ENCODE measurements around the gene ZNF774.

Gene ZNF774

GRCh38 chr15:90367576-90367975 is 15.5 kb downstream of the ZNF774 start:
- H3K9ac ChIP-seq (ENCODE audit: low read length): no peak overlapping the region
- no peaks in the 10 kb centered on the region for H3K27me3 ChIP-seq (ENCODE audit: control insufficient read depth in 1 of 2, insufficient read depth in 2 of 2, low read length in 2 of 2)
- peak overlapping the region; percentile 59 for H3K27ac ChIP-seq (ENCODE audit: low read depth, low read length)
- H3K36me3 ChIP-seq (ENCODE audit: insufficient read depth, low read length): no peaks in the 10 kb centered on the region
- H3K4me3 ChIP-seq (ENCODE audit: low read depth in 1 of 2, low read length in 2 of 2): no peak overlapping the region
- no peaks in the 10 kb centered on the region for H3K9me3 ChIP-seq (ENCODE audit: low read length)
- peaks cover 38% of the 10 kb centered on the region for H3K4me1 ChIP-seq (ENCODE audit: insufficient read depth, low read length)

- Histone ChIP-seq H3K9me3 (ENCODE audit: low read length) (no peaks in the 10 kb centered on the region), H3K4me3 (ENCODE audit: low read depth in 1 of 2, low read length in 2 of 2) (no peak overlapping the region), H3K27ac (ENCODE audit: low read depth, low read length) (no peak overlapping the region), H3K27me3 (ENCODE audit: control insufficient read depth in 1 of 2, insufficient read depth in 2 of 2, low read length in 2 of 2) (no peaks in the 10 kb centered on the region), H3K36me3 (ENCODE audit: insufficient read depth, low read length) (no peaks in the 10 kb centered on the region), H3K9ac (ENCODE audit: low read length) (no peak overlapping the region), H3K4me1 (ENCODE audit: insufficient read depth, low read length) (no peaks in the 10 kb centered on the region)
Observed at GRCh38 chr15:90375071-90375470, 23.0 kb downstream of the ZNF774 start.

GRCh38 chr15:90376789-90377188 is 24.7 kb downstream of the ZNF774 start:
- H3K27me3 ChIP-seq (ENCODE audit: control insufficient read depth in 1 of 2, insufficient read depth in 2 of 2, low read length in 2 of 2): no peaks in the 10 kb centered on the region
- no peak overlapping the region for H3K27ac ChIP-seq (ENCODE audit: low read depth, low read length)
- no peak overlapping the region for H3K4me3 ChIP-seq (ENCODE audit: low read depth in 1 of 2, low read length in 2 of 2)
- H3K36me3 ChIP-seq (ENCODE audit: insufficient read depth, low read length): no peaks in the 10 kb centered on the region
- H3K9me3 ChIP-seq (ENCODE audit: low read length): no peaks in the 10 kb centered on the region
- no peaks in the 10 kb centered on the region for H3K4me1 ChIP-seq (ENCODE audit: insufficient read depth, low read length)
- no peak overlapping the region for H3K9ac ChIP-seq (ENCODE audit: low read length)

DNA sequence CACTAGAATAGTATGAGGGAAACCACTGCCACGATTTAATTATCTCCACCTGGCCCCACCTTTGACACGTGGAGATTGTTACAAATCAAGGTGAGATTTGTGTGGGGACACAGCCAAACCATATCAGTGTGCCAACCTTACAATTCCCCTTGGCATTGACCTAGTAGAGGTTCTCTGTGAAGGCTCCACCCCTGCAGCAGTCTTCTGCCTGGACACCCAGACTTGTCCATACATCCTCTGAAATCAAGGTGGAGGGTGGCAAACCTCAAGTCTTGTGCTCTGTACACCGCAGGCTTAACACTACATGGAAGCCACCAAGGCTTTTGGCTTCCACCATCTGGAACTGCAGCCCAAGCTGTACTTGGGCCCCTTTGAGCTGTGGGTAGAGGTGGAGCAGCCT is 27.2 kb downstream of the ZNF774 start:
- H3K9ac ChIP-seq (ENCODE audit: low read length): no peak overlapping the region
- no peaks in the 10 kb centered on the region for H3K36me3 ChIP-seq (ENCODE audit: insufficient read depth, low read length)
- no peaks in the 10 kb centered on the region for H3K27me3 ChIP-seq (ENCODE audit: control insufficient read depth in 1 of 2, insufficient read depth in 2 of 2, low read length in 2 of 2)
- H3K27ac ChIP-seq (ENCODE audit: low read depth, low read length): no peak overlapping the region
- H3K9me3 ChIP-seq (ENCODE audit: low read length): no peaks in the 10 kb centered on the region
- no peaks in the 10 kb centered on the region for H3K4me1 ChIP-seq (ENCODE audit: insufficient read depth, low read length)
- H3K4me3 ChIP-seq (ENCODE audit: low read depth in 1 of 2, low read length in 2 of 2): no peak overlapping the region

DNA sequence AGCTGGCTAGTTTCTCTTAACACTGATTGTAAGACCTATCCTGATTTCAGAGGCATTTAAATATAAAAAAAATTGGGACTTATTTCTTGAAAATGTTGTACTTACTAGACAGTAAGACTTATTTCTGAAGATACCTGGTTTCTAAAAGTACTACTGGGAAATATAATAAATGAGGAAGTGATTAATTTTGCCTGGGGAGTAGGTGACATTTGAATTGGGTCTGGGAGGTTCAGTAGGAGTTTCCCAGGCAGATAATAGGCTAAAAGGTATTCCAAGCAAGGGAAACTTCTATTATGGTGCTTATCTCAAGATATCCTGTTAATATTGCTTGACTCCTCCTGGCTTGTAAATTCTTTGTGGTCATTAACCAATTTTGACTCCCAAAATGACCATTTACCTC is 29.4 kb downstream of the ZNF774 start:
- no peaks in the 10 kb centered on the region for H3K4me1 ChIP-seq (ENCODE audit: insufficient read depth, low read length)
- no peak overlapping the region for H3K4me3 ChIP-seq (ENCODE audit: low read depth in 1 of 2, low read length in 2 of 2)
- no peak overlapping the region for H3K9ac ChIP-seq (ENCODE audit: low read length)
- H3K9me3 ChIP-seq (ENCODE audit: low read length): no peaks in the 10 kb centered on the region
- no peak overlapping the region for H3K27ac ChIP-seq (ENCODE audit: low read depth, low read length)
- H3K36me3 ChIP-seq (ENCODE audit: insufficient read depth, low read length): no peaks in the 10 kb centered on the region
- no peaks in the 10 kb centered on the region for H3K27me3 ChIP-seq (ENCODE audit: control insufficient read depth in 1 of 2, insufficient read depth in 2 of 2, low read length in 2 of 2)

DNA sequence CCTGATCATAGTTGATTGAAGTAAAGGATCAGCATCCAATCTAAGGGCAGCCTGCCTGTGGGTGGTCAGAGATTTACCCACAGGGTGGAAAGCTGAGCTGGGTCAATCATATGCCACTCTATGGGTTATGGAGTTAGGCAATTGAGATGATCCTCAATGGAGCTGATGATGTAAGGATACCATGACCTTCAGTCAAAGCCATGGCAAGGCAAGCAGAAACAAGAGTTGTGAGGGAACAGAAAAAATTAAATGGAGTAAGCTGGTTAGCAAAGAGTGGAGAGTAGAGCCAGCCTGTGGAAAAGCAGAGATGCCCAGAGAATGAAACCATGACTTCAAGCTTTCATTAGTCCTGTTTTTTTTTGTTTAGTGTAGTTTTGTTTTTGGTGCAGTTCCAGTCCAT is 30.2 kb downstream of the ZNF774 start:
- Histone ChIP-seq H3K9ac (ENCODE audit: low read length) (no peak overlapping the region), H3K9me3 (ENCODE audit: low read length) (no peaks in the 10 kb centered on the region), H3K36me3 (ENCODE audit: insufficient read depth, low read length) (no peaks in the 10 kb centered on the region), H3K27ac (ENCODE audit: low read depth, low read length) (no peak overlapping the region), H3K4me1 (ENCODE audit: insufficient read depth, low read length) (no peaks in the 10 kb centered on the region), H3K27me3 (ENCODE audit: control insufficient read depth in 1 of 2, insufficient read depth in 2 of 2, low read length in 2 of 2) (no peaks in the 10 kb centered on the region), H3K4me3 (ENCODE audit: low read depth in 1 of 2, low read length in 2 of 2) (no peak overlapping the region)

DNA sequence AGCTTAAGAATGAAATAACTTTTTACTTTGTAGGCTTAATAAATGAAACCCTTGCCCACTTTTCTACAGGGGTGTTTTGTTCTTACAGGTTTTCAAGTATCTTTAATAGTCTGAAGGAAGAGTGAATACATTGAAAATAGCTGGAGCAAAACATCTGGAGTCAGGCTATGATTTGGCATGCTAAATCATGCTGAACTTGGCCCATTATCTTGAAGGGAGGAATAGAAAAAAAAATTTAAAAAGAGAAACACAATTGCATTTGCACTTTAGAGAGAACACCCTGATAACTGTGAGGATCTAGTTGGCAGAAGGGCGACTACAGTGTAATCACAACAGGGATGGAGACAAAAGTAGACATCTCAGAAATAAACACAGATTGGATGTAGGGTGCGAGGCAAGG is 34.1 kb downstream of the ZNF774 start:
- Histone ChIP-seq H3K27me3 (ENCODE audit: control insufficient read depth in 1 of 2, insufficient read depth in 2 of 2, low read length in 2 of 2) (no peaks in the 10 kb centered on the region), H3K4me1 (ENCODE audit: insufficient read depth, low read length) (peaks cover 22% of the 10 kb centered on the region), H3K36me3 (ENCODE audit: insufficient read depth, low read length) (peaks cover 8% of the 10 kb centered on the region), H3K4me3 (ENCODE audit: low read depth in 1 of 2, low read length in 2 of 2) (no peak overlapping the region), H3K27ac (ENCODE audit: low read depth, low read length) (no peak overlapping the region), H3K9me3 (ENCODE audit: low read length) (no peaks in the 10 kb centered on the region), H3K9ac (ENCODE audit: low read length) (no peak overlapping the region)

- no peaks in the 10 kb centered on the region for H3K27me3 ChIP-seq (ENCODE audit: control insufficient read depth in 1 of 2, insufficient read depth in 2 of 2, low read length in 2 of 2)
- no peaks in the 10 kb centered on the region for H3K9me3 ChIP-seq (ENCODE audit: low read length)
- peaks cover 34% of the 10 kb centered on the region for H3K4me1 ChIP-seq (ENCODE audit: insufficient read depth, low read length)
- H3K4me3 ChIP-seq (ENCODE audit: low read depth in 1 of 2, low read length in 2 of 2): peak within 1 kb of the TSS; percentile 67 to 88
- peaks cover 12% of the 10 kb centered on the region for H3K36me3 ChIP-seq (ENCODE audit: insufficient read depth, low read length)
- peak within 1 kb of the TSS; percentile 80 for H3K9ac ChIP-seq (ENCODE audit: low read length)
- H3K27ac ChIP-seq (ENCODE audit: low read depth, low read length): peak within 1 kb of the TSS; percentile 97
Observed at GRCh38 chr15:90387534-90388461, 35.7 kb downstream of the ZNF774 start, which contains the start of gene IQGAP1. IQGAP1 (plus strand) TSS chr15:90388242; CDS start chr15:90388342, 100 bp downstream.

DNA sequence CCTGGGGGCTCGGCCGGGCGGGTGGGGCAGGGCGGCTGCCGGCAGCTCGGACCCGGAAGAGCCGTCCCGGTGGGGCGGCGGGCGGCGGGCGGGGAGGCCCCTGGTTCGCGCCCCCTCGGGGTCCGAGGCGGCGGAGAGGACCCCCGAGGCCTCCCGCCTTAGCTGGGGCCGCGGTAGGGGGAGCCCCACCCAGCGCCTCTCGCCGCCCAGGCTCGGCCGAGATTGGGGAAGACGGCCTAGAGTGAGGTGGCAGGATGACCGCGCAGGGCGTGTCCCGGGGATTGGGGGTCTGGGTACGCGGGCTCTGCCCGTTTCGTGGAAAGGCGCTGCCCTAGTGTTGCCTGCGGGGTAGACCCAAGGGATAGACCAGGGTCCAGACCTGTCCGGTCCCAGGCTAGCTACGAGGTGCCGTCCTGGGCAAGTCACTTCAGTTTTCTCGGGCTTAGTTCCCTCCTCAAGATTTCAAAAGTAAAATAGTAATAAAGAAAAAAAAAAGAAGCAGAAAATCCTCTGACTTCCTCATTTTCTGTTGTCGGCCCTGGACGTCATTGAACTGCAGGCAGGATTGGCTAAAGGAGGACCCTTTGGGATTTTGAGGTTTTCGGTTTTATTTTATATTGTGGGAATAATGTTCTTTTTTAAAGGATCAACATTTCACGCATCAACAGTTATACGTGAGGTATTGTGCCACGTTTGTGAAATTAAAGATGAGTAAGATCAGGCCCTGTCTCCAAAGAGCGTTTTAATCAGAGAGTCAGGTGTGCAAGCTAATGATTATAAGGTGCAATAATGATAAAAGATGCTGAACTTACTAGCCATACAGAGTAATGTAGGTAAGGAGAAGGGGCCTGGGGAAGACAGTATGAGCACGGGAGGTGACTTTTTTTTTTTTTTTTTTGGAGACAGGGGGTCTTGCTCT is 36.6 kb downstream of the ZNF774 start:
- Histone ChIP-seq H3K9ac (ENCODE audit: low read length) (peak overlapping the region; percentile 80), H3K27me3 (ENCODE audit: control insufficient read depth in 1 of 2, insufficient read depth in 2 of 2, low read length in 2 of 2) (no peaks in the 10 kb centered on the region), H3K4me1 (ENCODE audit: insufficient read depth, low read length) (peaks cover 42% of the 10 kb centered on the region), H3K36me3 (ENCODE audit: insufficient read depth, low read length) (peaks cover 12% of the 10 kb centered on the region), H3K9me3 (ENCODE audit: low read length) (no peaks in the 10 kb centered on the region), H3K4me3 (ENCODE audit: low read depth in 1 of 2, low read length in 2 of 2) (peak overlapping the region; percentile 67 to 88), H3K27ac (ENCODE audit: low read depth, low read length) (peak overlapping the region; percentile 97)

GRCh38 chr15:90389513-90389912 is 37.4 kb downstream of the ZNF774 start:
- peaks cover 50% of the 10 kb centered on the region for H3K4me1 ChIP-seq (ENCODE audit: insufficient read depth, low read length)
- H3K27ac ChIP-seq (ENCODE audit: low read depth, low read length): peak overlapping the region; percentile 97
- H3K9ac ChIP-seq (ENCODE audit: low read length): peak overlapping the region; percentile 80
- no peaks in the 10 kb centered on the region for H3K27me3 ChIP-seq (ENCODE audit: control insufficient read depth in 1 of 2, insufficient read depth in 2 of 2, low read length in 2 of 2)
- peak overlapping the region; percentile 67 to 88 for H3K4me3 ChIP-seq (ENCODE audit: low read depth in 1 of 2, low read length in 2 of 2)
- H3K36me3 ChIP-seq (ENCODE audit: insufficient read depth, low read length): peaks cover 12% of the 10 kb centered on the region
- H3K9me3 ChIP-seq (ENCODE audit: low read length): no peaks in the 10 kb centered on the region

- Histone ChIP-seq H3K4me1 (ENCODE audit: insufficient read depth, low read length) (peaks cover 65% of the 10 kb centered on the region), H3K27me3 (ENCODE audit: control insufficient read depth in 1 of 2, insufficient read depth in 2 of 2, low read length in 2 of 2) (no peaks in the 10 kb centered on the region), H3K36me3 (ENCODE audit: insufficient read depth, low read length) (peaks cover 15% of the 10 kb centered on the region), H3K9me3 (ENCODE audit: low read length) (no peaks in the 10 kb centered on the region), H3K9ac (ENCODE audit: low read length) (no peak overlapping the region), H3K27ac (ENCODE audit: low read depth, low read length) (no peak overlapping the region), H3K4me3 (ENCODE audit: low read depth in 1 of 2, low read length in 2 of 2) (no peak overlapping the region)
Observed at GRCh38 chr15:90393040-90393439, 41.0 kb downstream of the ZNF774 start.

Measured in muscle layer of colon (tissue), 2 donors.